ACC112 (cell line): ENCODE data around the gene AP2M1.

Source experiments
- H2AFZ ChIP-seq: fragments of 200-600 bp; sonication (generic); one replicate; pipeline ENCODE4 v1.6.0; 2017; ENCODE audit warnings: antibody characterized with exemption, low read length; ENCODE audit not compliant: unreplicated experiment
- H3K27ac ChIP-seq: fragments of 200-600 bp; sonication (generic); 2 replicates; pipeline ENCODE4 v1.5.1; 2014; ENCODE audit warnings: low read depth, mild to moderate bottlenecking, antibody characterized with exemption, low read length, moderate library complexity
- H3K27me3 ChIP-seq: fragments of 200-600 bp; sonication (generic); 2 replicates; pipeline ENCODE4 v1.6.1; 2014; ENCODE audit warnings: mild to moderate bottlenecking, antibody characterized with exemption, low read length, moderate library complexity, mixed read lengths; ENCODE audit not compliant: insufficient read depth
- H3K36me3 ChIP-seq: fragments of 200-600 bp; sonication (generic); 2 replicates; pipeline ENCODE4 v1.6.1; 2016; ENCODE audit warnings: mild to moderate bottlenecking, antibody characterized with exemption, low read length, moderate library complexity, mixed read lengths; ENCODE audit not compliant: insufficient read depth
- H3K4me1 ChIP-seq: fragments of 200-600 bp; sonication (generic); one replicate; pipeline ENCODE4 v1.6.1; 2016; ENCODE audit warnings: low read length, mixed read lengths; ENCODE audit not compliant: insufficient read depth, unreplicated experiment, control insufficient read depth
- H3K4me3 ChIP-seq: fragments of 200-600 bp; sonication (generic); 2 replicates; pipeline ENCODE4 v1.5.1; 2014; ENCODE audit warnings: mild to moderate bottlenecking, low read depth, low read length
- H3K79me2 ChIP-seq: fragments of 200-600 bp; sonication (generic); one replicate; pipeline ENCODE4 v1.6.0; 2016; ENCODE audit warnings: low read length; ENCODE audit not compliant: control insufficient read depth, unreplicated experiment, insufficient read depth

Gene AP2M1

DNA sequence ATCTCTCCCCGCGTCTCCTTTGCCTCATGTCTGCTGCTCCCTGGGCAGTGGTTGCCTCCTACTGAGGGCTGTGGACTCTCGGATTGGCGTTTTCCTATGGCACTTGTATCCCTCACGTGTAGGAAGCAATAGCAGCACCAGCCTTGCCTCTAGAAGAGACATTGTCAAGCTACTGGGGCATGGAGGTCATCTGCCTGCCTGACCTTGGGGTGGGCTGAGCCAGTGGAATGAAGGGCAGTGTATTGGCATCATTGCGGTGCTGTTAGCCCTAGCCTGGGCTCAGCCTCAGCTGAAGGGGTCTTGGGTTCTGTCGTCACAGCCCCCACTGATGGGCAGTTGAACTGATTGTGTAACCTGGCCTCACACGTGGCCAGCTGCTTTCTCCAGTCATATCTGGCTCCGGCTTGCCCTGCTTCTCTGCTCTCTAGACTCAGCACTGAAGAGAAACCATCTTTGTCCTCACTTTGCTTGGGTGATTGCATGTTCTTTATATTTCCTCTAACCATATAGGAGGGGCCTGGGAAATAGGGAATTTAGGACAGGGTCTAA lies 19.4 kb downstream of the AP2M1 start:
- Histone ChIP-seq H3K79me2 (peaks cover 13% of the 10 kb centered on the region), H2AFZ (no peak overlapping the region), H3K36me3 (peaks cover 17% of the 10 kb centered on the region; the same call in 1 of the 2 replicates), H3K4me1 (no peaks in the 10 kb centered on the region), H3K4me3 (no peak overlapping the region), H3K27ac (no peak overlapping the region), H3K27me3 (no peaks in the 10 kb centered on the region)

DNA sequence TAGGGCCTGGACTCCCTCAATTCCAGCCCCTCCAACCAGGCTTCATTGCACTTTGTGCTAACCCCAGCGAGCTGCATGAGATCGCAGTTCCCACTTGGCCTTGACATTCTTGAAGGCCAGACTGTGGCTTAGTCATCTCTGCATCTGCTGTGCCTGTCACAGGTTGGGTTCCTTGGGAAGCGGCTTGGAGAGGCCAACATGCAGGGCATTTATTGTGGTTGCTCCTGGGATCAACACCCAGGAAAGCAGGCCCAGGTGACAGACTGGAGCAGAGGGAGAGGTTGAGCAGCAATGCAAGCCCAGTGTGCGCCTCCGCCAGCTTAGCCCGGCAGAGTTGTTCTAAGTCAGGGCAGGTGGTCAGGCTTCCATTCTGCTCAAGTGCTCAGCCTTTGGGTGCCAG lies 21.9 kb downstream of the AP2M1 start:
- no peak overlapping the region for H3K27ac ChIP-seq
- H2AFZ ChIP-seq: no peak overlapping the region
- H3K79me2 ChIP-seq: no peaks in the 10 kb centered on the region
- H3K27me3 ChIP-seq: no peaks in the 10 kb centered on the region
- H3K36me3 ChIP-seq: no peaks in the 10 kb centered on the region
- H3K4me1 ChIP-seq: no peaks in the 10 kb centered on the region
- no peak overlapping the region for H3K4me3 ChIP-seq

DNA sequence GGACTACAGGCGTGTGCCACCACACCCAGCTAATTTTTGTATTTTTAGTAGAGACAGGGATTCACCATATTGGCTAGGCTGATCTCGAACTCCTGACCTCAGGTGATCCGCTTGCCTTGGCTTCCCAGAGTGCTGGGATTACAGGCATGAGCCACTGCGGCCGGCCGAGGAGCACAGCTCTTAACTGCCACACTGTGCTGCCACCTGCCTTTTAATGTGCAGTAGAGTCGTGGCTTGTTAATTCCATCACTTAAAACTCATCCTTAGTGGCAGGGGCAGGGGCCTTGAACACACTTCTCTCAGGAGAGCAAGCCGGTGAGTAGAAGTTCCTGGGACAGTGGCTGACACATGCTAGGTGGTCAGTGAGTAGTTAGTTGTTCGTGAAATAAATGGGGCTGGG lies 23.9 kb downstream of the AP2M1 start:
- no peaks in the 10 kb centered on the region for H3K36me3 ChIP-seq
- no peaks in the 10 kb centered on the region for H3K4me1 ChIP-seq
- H2AFZ ChIP-seq: no peak overlapping the region
- no peaks in the 10 kb centered on the region for H3K79me2 ChIP-seq
- no peak overlapping the region for H3K27ac ChIP-seq
- no peak overlapping the region for H3K4me3 ChIP-seq
- H3K27me3 ChIP-seq: no peaks in the 10 kb centered on the region

DNA sequence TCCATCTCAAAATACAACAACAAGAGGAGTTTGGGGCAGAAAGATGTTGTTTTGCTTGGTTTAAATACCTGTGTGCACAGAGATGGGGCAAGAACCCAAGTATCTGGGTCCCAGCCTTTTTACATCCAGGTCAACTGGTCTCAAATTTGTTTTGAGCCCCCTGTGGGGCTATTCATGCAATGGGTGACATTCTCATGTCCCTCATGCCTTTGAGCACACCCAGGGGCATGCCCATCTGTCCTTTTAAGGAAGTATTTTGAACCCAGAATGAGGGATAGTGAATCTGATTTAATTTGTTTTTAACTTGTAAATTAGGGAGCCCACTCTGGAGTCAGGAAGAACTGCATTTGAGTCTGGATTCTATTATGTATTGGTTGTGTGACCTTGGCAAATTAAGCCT lies 26.2 kb downstream of the AP2M1 start:
- H2AFZ ChIP-seq: no peak overlapping the region
- H3K27me3 ChIP-seq: no peaks in the 10 kb centered on the region; the same call in 1 of the 2 replicates
- no peaks in the 10 kb centered on the region for H3K4me1 ChIP-seq
- no peak overlapping the region for H3K4me3 ChIP-seq
- H3K79me2 ChIP-seq: no peaks in the 10 kb centered on the region
- no peak overlapping the region for H3K27ac ChIP-seq
- no peaks in the 10 kb centered on the region for H3K36me3 ChIP-seq

DNA sequence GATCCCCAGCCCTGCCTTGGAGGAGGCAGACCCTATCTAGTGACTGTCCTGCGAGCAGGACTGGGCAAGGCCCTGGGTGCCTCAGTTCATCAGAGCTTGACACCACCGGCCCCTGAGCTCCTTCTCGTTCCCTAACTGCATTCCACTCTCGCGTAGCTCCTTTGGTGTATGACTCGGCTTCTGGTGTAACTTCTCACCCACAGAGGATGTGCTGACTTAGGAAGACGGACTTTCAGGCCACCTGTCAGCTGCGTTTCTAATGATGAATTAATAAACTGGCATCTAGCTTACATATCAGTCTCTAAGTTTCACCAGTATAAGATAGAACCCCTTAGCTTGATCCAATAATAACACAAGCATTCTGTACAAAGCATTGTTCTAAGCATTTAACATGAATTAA lies 28.9 kb downstream of the AP2M1 start:
- H3K4me1 ChIP-seq: no peaks in the 10 kb centered on the region

DNA sequence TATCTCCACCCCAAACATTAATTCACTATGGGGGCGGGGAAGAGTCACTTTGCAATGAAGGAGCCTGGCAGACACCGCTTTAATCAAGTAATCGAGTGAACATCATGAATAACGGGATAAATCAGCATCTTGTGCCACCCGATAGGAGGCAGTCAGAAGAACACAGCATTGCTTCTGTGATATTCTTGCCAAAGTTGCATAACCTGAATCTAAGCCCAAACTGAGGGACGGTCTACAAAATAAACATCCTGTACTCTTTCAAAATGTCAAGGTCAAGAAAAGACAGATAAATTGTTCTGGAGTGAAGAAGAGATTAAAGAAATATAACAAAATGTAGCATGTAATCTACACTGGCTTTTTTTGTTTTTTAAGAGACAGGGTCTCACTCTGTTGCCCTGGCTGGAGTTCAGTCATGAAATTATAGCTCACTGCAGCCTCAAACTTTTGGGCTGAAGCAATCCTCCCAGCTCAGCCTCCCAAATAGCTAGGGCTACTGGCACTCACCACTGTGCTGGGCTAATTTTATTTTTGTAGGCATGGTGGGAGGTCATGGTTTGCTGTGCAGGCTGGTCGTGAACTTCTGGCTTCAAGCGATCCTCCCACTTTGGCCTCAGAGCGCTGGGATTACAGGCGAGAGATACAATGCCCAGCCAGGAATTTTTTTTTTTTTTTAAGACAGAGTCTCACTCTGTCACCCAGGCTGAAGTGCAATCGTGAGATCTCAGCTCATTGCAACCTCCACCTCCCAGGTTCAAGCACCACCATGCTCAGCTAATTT lies 34.7 kb downstream of the AP2M1 start:
- H3K79me2 ChIP-seq: no peaks in the 10 kb centered on the region
- no peak overlapping the region for H2AFZ ChIP-seq
- no peaks in the 10 kb centered on the region for H3K36me3 ChIP-seq
- H3K4me3 ChIP-seq: no peak overlapping the region
- no peaks in the 10 kb centered on the region for H3K4me1 ChIP-seq
- peaks cover 16% of the 10 kb centered on the region for H3K27me3 ChIP-seq
- H3K27ac ChIP-seq: no peak overlapping the region

More for the DNA sequence above, 28.9 kb downstream of the AP2M1 start:
- Histone ChIP-seq H3K36me3 (no peaks in the 10 kb centered on the region), H3K27me3 (peaks cover 16% of the 10 kb centered on the region), H3K4me3 (no peak overlapping the region), H2AFZ (no peak overlapping the region), H3K79me2 (no peaks in the 10 kb centered on the region), H3K27ac (no peak overlapping the region)

DNA sequence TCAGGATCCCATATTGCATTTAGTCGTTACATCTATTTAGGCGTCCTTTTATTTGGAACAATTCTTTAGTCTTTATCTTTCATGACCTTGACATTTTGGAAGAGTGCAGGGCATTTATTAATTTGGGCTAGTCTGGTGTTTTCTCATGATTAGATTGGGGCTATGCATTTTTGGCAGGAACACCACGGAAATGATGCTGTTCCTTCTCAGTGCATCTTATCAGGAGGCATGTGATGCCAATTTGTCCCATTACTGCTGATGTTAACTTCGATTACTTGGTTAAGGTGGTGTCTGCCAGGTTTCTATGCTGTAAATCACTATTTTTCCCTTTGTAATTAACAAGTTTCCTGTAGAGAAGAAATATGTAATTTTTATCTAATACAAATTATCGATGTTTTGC lies 36.6 kb downstream of the AP2M1 start:
- Histone ChIP-seq H3K79me2 (no peaks in the 10 kb centered on the region), H2AFZ (no peak overlapping the region), H3K4me3 (no peak overlapping the region), H3K4me1 (no peaks in the 10 kb centered on the region), H3K36me3 (no peaks in the 10 kb centered on the region), H3K27ac (no peak overlapping the region), H3K27me3 (peaks cover 18% of the 10 kb centered on the region)

DNA sequence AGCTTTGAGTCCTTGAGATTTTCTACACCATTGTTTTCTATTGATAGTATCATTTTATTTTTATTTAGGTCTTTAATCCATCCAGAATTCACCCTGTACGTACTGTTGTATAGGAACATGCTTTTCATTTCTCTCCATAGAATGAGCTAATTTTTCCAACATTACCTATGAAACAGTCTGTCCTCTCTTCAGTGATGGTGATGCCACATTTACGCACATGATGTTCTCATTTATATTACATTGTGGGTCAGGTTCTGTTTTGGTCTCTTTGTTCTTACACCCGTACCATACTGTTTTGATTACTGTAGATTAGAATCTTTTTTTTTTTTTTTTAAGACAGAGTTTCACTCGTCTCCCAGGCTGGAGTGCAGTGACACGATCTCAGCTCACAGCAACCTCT lies 37.1 kb downstream of the AP2M1 start:
- no peak overlapping the region for H2AFZ ChIP-seq
- H3K79me2 ChIP-seq: no peaks in the 10 kb centered on the region
- H3K4me3 ChIP-seq: no peak overlapping the region
- H3K4me1 ChIP-seq: no peaks in the 10 kb centered on the region
- no peaks in the 10 kb centered on the region for H3K36me3 ChIP-seq
- H3K27me3 ChIP-seq: peaks cover 14% of the 10 kb centered on the region
- H3K27ac ChIP-seq: no peak overlapping the region

DNA sequence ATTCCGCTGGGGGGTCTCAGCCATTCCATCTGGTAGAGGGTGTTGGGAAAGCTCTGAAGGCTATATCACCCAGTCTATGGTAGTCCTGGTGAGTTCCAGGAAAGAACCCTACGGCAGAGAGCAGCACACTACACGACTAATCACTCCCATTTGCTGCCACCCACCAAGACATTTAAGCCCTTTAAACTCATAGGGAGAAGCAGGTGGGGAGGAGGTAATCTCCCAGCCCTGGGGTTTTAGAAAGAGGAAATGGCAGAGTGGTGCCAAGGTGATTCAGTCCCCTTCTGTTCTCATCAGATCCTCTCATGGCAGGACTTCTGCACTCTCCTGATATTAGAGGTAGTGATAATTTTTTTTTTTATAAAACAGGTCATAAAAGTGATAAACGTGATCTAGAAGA lies 44.2 kb downstream of the AP2M1 start:
- no peaks in the 10 kb centered on the region for H3K4me1 ChIP-seq

DNA sequence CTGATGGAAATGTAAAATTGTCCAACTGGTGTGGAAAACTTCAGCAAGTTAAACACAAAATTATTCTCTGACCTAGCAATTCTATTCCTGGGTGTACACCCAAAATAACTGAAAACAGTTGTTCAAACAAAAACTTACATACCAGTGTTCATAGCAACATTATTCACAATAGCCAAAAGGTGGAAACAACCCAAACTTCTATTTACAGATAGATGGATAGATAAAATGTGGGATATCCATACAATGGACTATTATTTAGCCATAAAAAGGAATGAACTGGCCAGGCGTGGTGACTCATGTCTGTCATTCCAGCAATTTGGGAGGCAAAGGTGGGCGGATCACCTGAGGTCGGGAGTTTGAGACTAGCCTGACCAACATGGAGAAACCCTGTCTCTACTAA lies 47.9 kb downstream of the AP2M1 start:
- no peak overlapping the region for H3K27ac ChIP-seq
- H3K4me1 ChIP-seq: no peaks in the 10 kb centered on the region
- no peak overlapping the region for H3K4me3 ChIP-seq
- no peak overlapping the region for H2AFZ ChIP-seq
- H3K79me2 ChIP-seq: no peaks in the 10 kb centered on the region
- H3K36me3 ChIP-seq: no peaks in the 10 kb centered on the region
- peaks cover 10% of the 10 kb centered on the region for H3K27me3 ChIP-seq

More for the DNA sequence above, 44.2 kb downstream of the AP2M1 start:
- Histone ChIP-seq H3K4me3 (no peak overlapping the region), H3K79me2 (no peaks in the 10 kb centered on the region), H3K36me3 (no peaks in the 10 kb centered on the region), H2AFZ (no peak overlapping the region), H3K27ac (no peak overlapping the region), H3K27me3 (peaks cover 4% of the 10 kb centered on the region; the same call in 1 of the 2 replicates)

DNA sequence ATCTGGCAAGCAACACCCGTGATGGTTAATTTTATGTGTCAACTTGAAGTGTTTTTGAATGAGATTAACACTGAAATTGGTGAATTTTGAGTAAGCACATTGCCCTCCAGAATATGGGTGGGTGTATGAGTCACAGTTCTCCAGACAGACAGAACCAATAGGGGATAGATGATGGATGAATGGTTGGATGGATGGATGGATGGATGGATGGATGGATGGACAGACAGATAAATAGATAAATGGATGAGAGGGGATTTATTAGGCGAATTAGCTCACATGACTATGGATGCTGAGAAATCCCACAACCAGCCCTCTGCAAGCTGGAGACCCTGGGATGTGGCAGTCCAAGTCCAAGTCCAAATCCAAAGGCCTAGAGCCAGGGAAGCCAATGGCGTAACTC lies 49.3 kb downstream of the AP2M1 start:
- Histone ChIP-seq H3K27ac (no peak overlapping the region), H3K4me1 (no peaks in the 10 kb centered on the region), H2AFZ (no peak overlapping the region), H3K36me3 (no peaks in the 10 kb centered on the region), H3K79me2 (no peaks in the 10 kb centered on the region), H3K27me3 (peaks cover 24% of the 10 kb centered on the region), H3K4me3 (no peak overlapping the region)
